PFSK-1 (cell line): ENCODE measurements around the gene RASA3.

Source experiments
- POLR2AphosphoS5 ChIP-seq: IDR thresholded peaks from 2 replicates; pipeline ENCODE4 v1.6.1; 2012; ENCODE audit warnings: low read depth, mild to moderate bottlenecking, control low read depth, low read length, moderate library complexity
- REST ChIP-seq, 2 experiments: IDR thresholded peaks; 2 replicates each; pipeline versions ENCODE4 v1.6.1 to v1.8.0; 2011 to 2012; ENCODE audit warnings: low read depth in 2 of 2, low read length in 2 of 2, control low read depth in 1 of 2, inconsistent platforms in 1 of 2, mild to moderate bottlenecking in 1 of 2, moderate library complexity in 1 of 2; ENCODE audit not compliant: insufficient read depth in 1 of 2
- SIN3A ChIP-seq: IDR thresholded peaks from 2 replicates; pipeline ENCODE4 v1.6.1; 2012; ENCODE audit warnings: mild to moderate bottlenecking, low read length, moderate library complexity, borderline replicate concordance; ENCODE audit not compliant: insufficient read depth

GRCh38 chr13:114135731-114136171, 3.3 kb upstream of the RASA3 start:
- no peak for TF ChIP-seq POLR2AphosphoS5
- TF ChIP-seq SIN3A = no peak
- TF ChIP-seq REST (IDR thresholded peaks at IDR 0.05; ENCODE audit: insufficient read depth in 1 of 2, low read depth in 2 of 2, low read length in 2 of 2) = no peak
